Glutamatergic neuron (in vitro differentiated cells): Measurements from ENCODE around the gene CSTPP1. TPM values are rescaled to one million over a fixed set of nuclear protein-coding genes. Genes with fewer than 3 reads are reported as not detected.

ENCODE experiments used
- DNase-seq: peaks from one replicate; pipeline ENCODE4 v3.0.0; 2022
- H3K27ac Mint-ChIP-seq: one replicate; pipeline ENCODE4 v1.8.0; 2020; ENCODE audit warnings: mild to moderate bottlenecking, mixed read lengths, inconsistent platforms; ENCODE audit not compliant: unreplicated experiment
- H3K27me3 Mint-ChIP-seq: one replicate; pipeline ENCODE4 v1.8.0; 2020; ENCODE audit warnings: mild to moderate bottlenecking, moderate library complexity, mixed read lengths, inconsistent platforms; ENCODE audit not compliant: unreplicated experiment
- H3K36me3 Mint-ChIP-seq: one replicate; pipeline ENCODE4 v1.8.0; 2020; ENCODE audit warnings: mild to moderate bottlenecking, mixed read lengths, inconsistent platforms; ENCODE audit not compliant: unreplicated experiment
- H3K4me1 Mint-ChIP-seq: one replicate; pipeline ENCODE4 v1.8.0; 2020; ENCODE audit warnings: mild to moderate bottlenecking, low read depth, mixed read lengths, inconsistent platforms; ENCODE audit not compliant: unreplicated experiment
- H3K4me3 Mint-ChIP-seq: one replicate; pipeline ENCODE4 v1.8.0; 2020; ENCODE audit warnings: mild to moderate bottlenecking, mixed read lengths, inconsistent platforms; ENCODE audit not compliant: unreplicated experiment
- H3K9me3 Mint-ChIP-seq: one replicate; pipeline ENCODE4 v1.8.0; 2020; ENCODE audit warnings: mild to moderate bottlenecking, moderate library complexity, mixed read lengths, inconsistent platforms; ENCODE audit not compliant: unreplicated experiment
- CTCF ChIP-seq: fragments of 200-600 bp; sonication (generic); IDR thresholded peaks from one replicate; pipeline ENCODE4 v1.5.0; 2021; ENCODE audit not compliant: partially characterized antibody, unreplicated experiment
- total RNA-seq: library from RNA; stranded (reverse); fragmentation: NEBNext Ultra II Directional; extraction: Animal tissue kit (Norgen Biotek cat#: 25700); gene quantifications from one replicate; pipeline ENCODE4 v1.2.1, GENCODE V29; 2021; ENCODE audit not compliant: unreplicated experiment

Gene CSTPP1
- total RNA-seq, 1 donor from 2014 or later = 35.5 TPM

DNA sequence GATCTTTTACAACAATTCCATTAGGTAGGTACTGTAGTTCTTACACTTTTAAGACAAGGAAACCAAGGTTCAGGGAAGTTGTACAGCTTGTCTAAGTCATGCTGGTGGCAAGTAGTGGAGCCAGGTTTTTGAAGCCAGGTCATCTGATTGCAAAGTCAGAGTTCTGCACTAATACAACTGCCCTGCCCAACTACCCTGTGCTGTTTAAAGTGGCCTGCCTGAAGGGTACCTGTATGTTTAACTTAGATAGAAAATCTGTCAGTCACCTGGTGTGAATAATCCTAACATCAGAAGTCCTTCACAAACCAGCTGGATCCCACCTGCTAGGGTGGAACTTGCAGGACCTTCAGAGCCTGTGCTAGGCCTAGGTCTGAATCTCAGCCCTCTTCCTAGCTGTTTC, 195.9 kb downstream of the CSTPP1 start:
- Mint-ChIP-seq H3K4me3 (no peak overlapping the region), H3K4me1 (peaks cover 16% of the 10 kb centered on the region), H3K36me3 (no peaks in the 10 kb centered on the region), H3K27ac (no peak overlapping the region), H3K27me3 (peaks cover 8% of the 10 kb centered on the region), H3K9me3 (peaks cover 7% of the 10 kb centered on the region)
- no peak for DNase-seq
- TF ChIP-seq CTCF = no peak

GRCh38 chr11:47132981-47133380, 196.4 kb downstream of the CSTPP1 start:
- Mint-ChIP-seq H3K27me3 (peaks cover 8% of the 10 kb centered on the region), H3K9me3 (peaks cover 7% of the 10 kb centered on the region), H3K27ac (no peak overlapping the region), H3K4me1 (peaks cover 16% of the 10 kb centered on the region), H3K4me3 (no peak overlapping the region), H3K36me3 (peaks cover 3% of the 10 kb centered on the region)
- DNase-seq = no peak
- TF ChIP-seq CTCF = no peak

DNA sequence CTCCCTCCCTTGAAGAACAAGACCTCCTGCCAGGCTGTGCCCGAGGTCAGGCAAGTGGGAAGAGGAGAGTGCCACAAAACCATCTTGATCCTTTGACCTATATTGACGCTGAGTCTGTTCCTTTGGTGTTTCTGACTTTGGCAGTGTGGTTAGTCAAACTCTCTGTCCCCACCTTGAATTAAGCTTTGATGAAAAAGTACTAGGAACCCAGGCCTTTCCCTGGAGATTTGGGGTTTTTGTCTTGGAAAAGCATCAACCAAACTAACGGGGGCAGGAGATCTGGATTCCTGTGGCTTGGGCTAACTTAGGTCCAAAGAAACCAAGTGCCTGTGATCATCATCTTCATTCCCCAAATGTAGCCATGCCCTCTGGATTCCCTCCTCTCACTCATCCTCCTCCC, 199.8 kb downstream of the CSTPP1 start:
- TF ChIP-seq CTCF = no peak
- no peak for DNase-seq
- Mint-ChIP-seq H3K27me3 (peaks cover 8% of the 10 kb centered on the region), H3K9me3 (peaks cover 4% of the 10 kb centered on the region), H3K4me1 (peaks cover under 1% of the 10 kb centered on the region), H3K4me3 (no peak overlapping the region), H3K36me3 (peaks cover 6% of the 10 kb centered on the region), H3K27ac (no peak overlapping the region)

GRCh38 chr11:47136921-47137320, 200.4 kb downstream of the CSTPP1 start:
- H3K4me3 Mint-ChIP-seq = no peak overlapping the region
- no peak overlapping the region for H3K27ac Mint-ChIP-seq
- H3K27me3 Mint-ChIP-seq = peaks cover 8% of the 10 kb centered on the region
- H3K36me3 Mint-ChIP-seq = peaks cover 6% of the 10 kb centered on the region
- no peak for TF ChIP-seq CTCF
- H3K9me3 Mint-ChIP-seq = peaks cover 4% of the 10 kb centered on the region
- no peak for DNase-seq
- H3K4me1 Mint-ChIP-seq = no peaks in the 10 kb centered on the region

DNA sequence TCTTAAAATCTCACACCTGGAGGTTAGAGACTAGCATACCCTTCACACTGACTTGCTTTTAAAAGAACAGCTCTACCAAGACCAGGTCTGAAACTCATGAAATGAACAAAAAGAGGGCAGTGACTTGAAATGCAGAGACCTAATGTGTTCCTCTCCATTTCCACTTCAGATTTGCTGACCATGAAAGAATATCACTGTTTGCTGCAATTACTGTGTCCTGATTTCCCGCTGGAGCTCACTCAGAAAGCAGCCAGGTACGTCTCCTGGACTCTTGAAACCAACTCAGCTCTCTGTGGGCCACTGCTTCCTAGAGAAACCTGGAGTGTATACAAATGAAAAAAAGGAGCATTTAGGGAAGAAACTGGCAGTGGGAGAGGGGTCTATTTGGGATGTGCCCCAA, 200.9 kb downstream of the CSTPP1 start:
- Mint-ChIP-seq H3K4me3 (no peak overlapping the region), H3K27ac (no peak overlapping the region), H3K4me1 (no peaks in the 10 kb centered on the region), H3K27me3 (peaks cover 8% of the 10 kb centered on the region), H3K9me3 (peaks cover 4% of the 10 kb centered on the region), H3K36me3 (peaks cover 6% of the 10 kb centered on the region)
- no peak for TF ChIP-seq CTCF
- DNase-seq = no peak
